Anterior cingulate cortex (tissue), 58 donors: ENCODE measurements around the gene VRK1.
"Not testable (repeated sequence)": the region's sequence is repeated elsewhere in the genome, so short reads cannot be mapped to it uniquely, and the experiment has no call there.

ENCODE experiments used
- DNase-seq, 58 donors: peaks; one replicate each; lab custom pipeline; 2025; lab: John Stamatoyannopoulos, UW

The VRK1 gene

DNA sequence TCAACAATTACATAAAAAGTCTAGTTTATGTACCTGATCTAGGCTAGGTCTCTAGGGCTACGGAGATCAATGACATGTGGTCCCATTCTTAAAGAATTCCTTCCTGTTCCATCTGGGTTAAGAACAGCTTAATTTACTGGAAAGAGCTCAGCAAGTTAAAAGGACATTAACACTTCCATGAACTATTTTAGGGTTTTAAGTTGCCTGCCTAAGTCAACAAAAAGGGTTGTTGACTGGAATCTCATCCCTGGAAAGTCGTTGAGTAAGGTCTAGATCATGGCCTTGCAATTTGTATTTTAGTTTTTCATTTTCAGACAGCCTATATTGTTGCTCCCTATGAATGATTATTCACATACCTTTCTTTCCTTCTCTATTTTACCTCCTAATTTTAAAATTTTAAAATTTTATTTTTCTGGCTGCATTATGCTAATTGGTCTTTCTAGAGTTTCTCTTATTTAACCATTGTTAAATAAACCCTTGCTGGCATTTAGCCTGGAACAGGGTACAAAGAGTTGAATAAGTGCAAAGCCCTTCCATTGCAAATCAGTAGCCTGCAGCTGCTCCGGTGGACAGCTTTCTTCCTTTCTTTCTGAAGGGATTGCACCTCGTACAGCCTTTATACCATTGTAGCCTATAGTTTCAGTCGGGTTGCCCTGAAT is 66.3 kb downstream of the VRK1 start:
- DNase-seq, result no peak

DNA sequence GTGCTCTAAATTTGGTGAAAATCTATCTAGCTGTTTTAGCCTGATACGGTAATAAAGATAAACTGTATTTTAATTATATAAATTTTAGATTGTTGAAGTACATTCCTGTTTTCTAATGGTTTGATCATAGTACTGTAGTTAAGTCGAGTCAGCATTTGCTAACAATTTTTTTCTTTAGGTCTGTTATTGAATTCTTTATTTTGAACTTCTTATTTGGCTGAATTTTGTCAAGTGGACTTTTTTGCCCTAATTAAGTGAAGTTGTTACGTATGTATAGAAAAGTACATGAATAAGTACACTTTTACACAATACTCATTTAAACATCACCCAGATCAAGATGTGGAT is 66.8 kb downstream of the VRK1 start:
- no peak for DNase-seq

DNA sequence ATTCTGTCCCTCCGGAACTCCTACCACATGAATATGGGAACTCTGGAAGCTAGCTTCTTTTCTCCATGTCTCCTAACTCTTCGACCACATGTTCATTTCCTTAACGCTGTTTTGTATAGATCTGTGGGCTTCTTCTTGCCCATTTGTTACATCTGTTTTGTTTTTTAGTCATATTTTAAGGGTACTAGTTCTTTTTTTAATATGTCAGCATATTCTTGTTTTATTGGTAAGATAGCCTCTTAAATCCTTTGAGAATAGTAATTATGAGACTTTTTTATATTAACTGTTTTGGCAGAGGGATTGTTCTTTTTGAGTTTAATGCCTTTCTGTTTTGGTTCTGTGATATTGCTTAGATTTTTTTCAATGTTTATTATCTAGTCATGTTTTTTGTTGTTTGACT is 70.5 kb downstream of the VRK1 start:
- DNase-seq, result no peak

DNA sequence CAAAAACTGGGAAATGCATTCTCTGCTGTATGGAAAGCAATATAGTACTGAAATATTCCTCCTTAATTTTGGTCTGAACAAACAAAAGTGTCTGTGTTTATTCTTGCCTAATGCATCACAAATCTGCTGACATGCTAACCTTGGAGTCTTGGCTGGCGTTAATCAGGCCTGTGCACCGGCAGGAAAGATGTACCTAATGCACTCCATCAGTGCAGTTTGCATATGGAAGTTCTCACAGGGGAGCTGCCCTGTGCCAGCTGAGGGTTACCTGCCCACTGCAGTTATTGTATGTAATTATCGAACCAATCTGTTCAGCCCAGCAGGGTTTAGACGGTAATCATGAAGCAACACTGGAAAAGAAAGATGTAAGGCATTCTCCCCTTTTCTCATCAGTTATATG is 76.9 kb downstream of the VRK1 start:
- DNase-seq, result no peak

DNA sequence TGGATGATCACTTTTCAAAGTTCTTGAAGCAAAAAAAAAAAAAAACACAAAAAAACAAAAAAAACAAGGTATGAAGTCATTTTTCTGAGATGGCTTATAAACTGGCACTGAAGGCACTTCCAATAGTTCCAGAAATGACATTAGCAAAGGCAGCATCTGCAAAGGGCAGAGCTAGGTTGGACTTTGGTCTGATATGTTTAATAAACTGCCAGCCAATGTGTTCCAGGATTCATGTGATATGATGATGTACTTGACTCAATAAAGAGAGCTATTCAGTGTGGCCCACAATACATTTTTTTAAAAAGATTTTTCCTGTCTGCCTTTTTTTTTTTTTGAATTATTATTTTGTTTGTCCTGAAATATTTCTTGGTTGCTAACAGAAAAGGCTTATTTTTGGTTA is 79.6 kb downstream of the VRK1 start:
- no peak for DNase-seq

DNA sequence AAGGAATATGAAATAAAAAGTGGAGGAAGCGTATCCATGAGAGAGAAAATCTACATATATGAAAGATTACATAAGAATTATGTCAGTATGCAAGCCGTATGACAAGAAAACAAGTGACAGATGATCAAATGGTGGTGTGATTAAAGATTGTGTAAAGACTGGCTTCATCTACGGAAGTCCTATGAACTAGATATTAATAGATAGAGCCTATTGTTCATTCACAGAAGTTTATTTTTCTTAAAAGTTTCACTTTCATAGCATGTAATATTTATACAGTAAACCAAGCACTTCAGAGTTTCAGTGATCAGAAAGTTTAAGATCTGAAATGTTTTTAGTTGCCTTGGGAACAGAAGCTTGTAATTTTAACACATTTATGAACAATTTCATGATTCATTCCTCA is 84.5 kb downstream of the VRK1 start:
- DNase-seq, result no peak

DNA sequence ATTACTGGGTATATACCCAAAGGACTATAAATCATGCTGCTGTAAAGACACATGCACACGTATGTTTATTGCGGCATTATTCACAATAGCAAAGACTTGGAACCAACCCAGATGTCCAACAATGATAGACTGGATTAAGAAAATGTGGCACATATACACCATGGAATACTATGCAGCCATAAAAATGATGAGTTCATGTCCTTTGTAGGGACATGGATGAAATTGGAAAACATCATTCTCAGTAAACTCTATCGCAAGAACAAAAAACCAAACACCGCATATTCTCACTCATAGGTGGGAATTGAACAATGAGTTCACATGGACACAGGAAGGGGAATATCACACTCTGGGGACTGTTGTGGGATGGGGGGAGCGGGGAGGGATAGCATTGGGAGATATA is 86.8 kb downstream of the VRK1 start:
- DNase-seq, result not testable (repeated sequence)

DNA sequence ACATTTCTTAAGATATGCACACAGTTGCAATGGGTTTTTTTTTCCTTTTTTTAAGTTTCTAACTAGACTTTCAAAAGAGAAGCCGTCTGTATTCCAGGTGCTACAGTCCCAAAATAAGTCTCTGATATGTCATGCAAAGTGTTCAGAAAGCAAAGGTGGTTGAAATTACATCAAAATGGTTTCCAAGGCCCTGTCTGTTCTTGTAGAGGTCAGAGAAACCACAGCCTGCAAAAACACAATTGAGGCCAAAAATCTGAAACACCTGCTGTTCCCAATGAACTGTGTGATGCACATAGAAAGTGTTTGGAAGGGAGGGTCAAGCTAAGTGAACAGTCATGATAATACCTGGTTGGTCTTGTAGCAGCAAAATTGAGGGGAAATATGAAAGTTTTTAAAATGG is 91.0 kb downstream of the VRK1 start:
- no peak for DNase-seq

DNA sequence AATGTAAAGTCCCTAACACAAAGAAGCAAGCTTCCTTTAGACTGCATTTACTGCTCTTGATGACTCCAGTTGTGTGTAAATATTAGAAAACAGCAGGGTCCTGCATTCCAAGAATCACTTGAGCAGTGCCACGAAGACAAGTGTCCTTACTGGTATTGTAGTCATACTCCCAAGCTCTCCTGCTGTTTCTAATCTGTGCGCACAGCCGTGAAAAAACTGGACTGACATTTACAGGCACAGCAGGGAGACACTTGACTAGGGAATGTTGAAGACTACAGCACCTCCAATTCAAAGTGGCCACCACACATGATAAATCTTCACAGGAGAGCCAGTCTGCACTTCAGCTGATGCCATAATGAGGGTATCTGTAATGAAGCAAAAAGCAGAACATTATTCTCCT is 91.4 kb downstream of the VRK1 start:
- DNase-seq, result no peak

DNA sequence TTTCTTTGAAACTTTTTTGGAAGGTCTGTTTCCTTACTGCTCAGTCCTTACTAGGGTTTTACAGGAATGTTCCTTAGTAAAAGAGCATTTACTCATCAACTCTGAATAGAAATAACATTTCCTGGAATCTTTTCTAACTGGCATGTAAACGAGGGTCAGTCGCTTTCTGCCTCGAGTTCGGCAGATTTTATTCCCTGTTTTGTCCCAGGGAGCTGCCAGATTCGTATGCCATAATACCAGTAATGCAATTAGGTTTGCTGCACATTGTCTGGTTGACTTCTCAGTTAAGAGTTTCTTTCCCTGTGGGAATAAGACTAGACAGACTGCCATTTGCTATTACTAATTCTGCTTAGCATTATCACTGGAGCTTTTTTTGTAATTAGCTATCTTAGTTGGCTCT is 91.9 kb downstream of the VRK1 start:
- DNase-seq, result no peak

DNA sequence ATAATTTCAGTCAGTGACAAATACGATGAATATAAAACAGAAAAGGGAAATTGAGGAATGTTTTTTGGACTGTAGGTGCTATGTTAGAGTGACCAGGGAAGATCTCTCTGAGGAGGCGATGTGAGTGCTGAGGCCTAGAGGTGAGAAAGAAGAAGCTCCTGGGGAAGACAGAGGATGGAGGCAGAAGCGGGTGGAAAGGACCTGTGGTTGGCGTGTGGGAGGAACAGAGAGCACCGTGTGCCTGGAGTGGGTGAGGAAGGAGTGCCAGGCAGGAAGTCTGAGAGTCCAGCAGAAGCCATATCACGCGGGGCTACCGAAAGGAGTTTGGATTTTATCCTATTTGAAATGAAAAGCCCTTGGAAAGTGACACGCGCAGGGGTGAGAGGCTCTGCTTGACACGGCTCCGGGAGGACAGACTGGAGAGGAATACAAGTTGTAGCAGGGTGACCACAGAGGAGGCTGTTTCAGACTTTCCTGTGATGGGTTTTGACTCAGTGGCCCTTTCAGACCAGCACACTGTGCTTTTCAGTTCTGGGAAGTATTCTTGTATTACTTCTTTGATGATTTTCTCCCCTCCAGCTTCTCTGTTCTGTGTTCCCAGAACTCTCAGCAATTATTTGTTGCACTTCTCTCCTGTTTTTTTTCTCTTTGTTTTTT is 96.9 kb downstream of the VRK1 start:
- DNase-seq, result no peak

DNA sequence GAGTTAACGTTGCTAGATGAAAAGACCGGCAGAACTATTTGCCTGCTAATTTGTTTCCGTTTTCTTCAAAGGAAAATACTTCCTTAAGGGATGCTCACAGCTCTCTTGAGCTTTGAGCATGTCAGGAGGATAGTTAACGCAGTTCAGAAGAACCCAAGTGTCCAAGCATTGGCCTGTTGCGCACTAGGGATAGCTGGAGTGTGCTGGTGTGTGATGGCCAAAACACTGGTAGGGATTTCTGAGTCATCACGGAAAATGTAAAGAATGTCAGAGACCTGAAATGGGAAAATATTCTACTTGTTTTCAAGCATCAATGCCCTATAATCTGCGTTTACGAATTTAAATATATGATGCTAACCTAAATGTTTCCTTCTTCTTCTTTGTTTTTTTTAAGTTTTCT is 97.8 kb downstream of the VRK1 start:
- no peak for DNase-seq

DNA sequence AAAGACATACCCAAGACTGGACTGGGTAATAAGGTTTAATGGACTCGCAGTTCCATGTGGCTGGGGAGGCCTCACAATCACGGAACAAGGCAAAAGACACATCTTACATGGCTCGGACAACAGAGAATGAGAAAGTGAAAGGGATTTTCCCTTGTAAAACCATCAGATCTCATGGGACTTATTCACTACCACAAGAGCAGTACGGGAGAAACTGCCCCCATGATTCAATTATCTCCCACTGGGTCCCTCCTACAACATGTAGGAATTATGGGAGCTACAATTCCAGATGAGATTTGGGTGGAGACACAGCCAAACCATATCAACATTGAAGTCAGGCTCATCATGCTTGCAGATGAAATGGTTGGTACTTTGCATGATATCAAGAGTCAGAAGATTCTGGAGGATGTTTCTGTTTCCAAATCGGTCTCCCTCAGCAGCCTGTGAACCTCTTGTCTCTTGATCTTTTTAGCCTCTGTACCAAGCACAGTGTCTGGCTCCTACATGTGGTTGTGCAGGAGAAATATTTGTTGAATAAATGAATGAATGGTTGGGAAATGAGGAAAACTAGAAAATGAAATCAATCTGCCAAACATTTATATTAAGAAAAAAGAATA is 98.6 kb downstream of the VRK1 start:
- DNase-seq, result no peak

DNA sequence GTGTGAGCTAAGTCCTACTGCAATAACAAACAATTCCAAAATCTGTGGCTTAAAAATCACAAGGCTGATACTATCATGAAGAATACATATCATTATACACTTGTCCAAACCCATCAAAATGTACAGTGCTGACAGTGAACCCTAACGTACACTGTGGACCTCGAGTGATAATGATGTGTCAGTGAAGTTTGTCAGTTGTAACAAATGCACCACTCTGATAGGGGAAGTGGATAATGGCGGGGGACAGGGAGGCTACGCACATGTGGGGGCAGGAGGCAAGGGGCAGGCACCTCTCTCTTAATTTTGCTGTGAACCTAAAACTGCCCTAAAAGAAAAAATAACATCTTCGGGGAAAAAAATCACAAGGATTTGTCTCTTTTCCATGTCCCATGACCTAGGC is 100.0 kb downstream of the VRK1 start:
- no peak for DNase-seq

DNA sequence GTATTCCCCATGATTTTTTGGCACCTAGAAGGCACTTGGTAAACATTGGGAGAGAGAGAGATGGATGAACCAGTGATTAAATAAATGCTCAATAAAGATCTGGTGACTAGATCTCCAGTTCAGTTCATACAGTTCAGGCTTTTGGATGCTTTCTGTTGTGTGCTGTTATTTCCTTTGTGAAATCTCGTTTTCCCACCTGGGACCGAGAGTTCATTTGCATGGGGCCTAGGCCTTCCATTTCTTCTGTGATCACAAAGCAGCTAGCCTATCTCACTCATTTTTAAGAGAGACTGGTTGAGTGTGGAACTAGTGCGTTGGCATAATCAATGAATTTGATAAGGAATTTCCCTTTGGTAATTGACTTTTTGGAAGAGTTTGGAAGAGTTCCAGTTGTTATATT is 104.0 kb downstream of the VRK1 start:
- no peak for DNase-seq

DNA sequence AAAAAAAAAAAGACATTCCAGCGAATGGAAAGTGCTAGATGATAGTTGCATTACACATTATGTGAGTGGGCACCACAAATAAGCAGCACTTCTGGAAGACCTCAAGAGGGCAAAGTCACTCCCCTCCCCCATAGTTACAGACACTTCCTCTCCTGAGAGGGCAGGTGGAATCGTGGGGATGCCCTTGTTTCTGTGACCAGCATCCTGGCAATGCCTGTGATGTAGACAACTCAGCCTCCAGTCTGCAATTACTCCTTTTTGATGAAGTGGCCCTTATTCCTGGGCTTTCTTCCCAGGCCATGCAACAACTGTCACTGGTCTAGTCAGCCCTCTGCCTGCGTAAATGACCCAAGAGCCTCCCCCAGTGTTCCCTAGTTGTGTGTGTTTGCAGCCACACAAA is 104.8 kb downstream of the VRK1 start:
- no peak for DNase-seq

DNA sequence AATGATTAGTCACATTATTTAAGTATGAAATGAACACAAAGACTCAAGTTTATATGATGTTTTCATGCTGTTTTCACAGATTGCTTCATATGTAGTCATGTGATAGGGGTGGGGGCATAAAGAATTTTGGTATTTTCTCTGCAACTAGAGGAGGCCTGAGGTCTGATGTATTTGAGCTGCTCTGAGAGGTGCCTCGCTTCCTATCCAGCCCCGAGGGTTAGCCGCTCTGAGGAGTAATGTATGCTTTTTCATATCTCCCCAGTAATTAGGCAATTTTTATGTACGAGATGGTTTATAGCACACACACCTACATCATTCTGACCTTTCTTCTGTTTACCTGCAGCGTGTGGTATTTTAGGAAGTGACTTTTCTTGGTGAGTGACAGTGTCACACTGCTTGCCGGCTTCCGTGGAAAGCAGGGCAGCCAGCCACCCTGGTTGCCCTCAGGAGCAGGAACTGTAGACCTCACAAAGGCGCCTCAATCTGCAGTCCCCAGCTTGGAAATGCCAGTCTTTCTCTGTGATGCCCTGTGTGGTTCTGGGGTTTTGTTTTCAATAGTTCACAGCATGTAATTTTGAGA is 106.4 kb downstream of the VRK1 start:
- DNase-seq, result no peak

DNA sequence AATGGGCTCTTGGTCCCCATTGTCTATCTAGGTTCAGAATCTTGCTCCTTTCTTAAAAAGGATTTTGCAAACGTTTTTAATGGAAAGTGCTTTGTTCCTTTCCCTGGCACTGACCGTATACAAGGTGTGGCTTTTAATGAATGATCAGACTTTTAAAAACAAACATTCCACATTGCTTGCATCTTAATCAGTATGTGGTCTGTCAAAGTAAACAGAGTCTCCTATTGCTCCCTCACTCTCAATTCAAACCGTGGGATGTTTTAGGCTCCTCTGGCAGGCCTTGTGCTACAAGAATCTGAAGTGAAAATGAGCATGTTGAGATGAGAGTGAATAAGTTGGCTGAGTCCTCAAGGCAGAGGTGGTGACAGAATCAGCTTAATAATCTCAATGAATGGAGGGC is 107.0 kb downstream of the VRK1 start:
- DNase-seq, result no peak

DNA sequence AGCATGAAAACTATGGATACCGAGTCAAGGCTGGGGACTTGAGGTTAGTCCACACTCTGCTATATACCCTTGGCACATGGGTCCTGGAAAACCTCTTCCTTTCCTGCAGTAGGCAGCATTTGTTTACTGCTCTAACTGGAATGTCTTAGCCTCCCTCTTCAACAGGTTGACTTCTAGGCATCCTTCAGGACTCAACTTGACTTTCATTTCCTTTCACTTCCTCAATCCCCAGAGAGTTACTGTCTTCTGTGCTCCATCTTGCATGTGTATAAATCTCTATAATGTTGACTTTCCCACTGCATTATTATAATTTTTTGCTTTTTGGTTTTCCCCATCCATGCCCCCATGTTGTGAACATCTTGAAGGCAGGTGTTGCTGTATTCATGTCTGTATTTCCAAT is 107.9 kb downstream of the VRK1 start:
- DNase-seq, result no peak

DNA sequence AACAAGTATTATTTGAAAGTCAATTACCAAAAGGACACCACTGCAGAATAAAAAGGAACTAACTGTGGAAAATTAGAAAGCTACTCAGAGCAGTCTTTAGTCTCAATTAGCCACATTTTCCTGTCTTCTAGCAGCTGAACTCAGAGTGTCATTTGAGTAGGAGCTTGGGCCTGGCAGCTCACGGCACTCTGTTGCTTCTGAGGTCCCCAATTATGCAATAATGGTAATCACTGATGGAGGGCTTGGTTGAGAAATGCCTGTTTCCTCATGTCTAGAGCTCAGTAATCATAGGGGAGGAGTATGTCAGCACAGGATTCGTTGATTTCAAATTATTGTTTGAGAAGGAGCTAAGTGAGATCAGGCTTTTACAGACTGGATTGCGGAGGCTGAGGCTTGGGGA is 108.6 kb downstream of the VRK1 start:
- DNase-seq, result no peak

DNA sequence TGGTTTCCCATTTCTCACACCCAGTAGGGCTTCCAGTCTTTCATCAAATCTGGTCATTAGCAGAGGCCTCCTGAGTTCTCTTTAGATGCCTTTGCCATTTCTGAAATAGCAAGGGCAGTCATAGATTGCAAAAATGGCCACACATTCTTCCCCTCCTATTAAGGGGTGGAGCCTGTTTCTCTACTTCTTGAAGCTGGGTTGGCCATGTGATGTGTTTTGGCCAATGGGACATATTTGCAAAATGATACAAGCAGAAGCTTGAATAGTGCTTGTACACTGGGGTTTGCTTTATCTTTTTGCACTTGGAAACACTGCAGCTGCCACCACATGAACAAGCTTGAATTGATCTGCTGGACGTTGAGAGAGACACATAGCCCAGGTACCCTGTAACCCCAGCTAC is 109.3 kb downstream of the VRK1 start:
- no peak for DNase-seq

DNA sequence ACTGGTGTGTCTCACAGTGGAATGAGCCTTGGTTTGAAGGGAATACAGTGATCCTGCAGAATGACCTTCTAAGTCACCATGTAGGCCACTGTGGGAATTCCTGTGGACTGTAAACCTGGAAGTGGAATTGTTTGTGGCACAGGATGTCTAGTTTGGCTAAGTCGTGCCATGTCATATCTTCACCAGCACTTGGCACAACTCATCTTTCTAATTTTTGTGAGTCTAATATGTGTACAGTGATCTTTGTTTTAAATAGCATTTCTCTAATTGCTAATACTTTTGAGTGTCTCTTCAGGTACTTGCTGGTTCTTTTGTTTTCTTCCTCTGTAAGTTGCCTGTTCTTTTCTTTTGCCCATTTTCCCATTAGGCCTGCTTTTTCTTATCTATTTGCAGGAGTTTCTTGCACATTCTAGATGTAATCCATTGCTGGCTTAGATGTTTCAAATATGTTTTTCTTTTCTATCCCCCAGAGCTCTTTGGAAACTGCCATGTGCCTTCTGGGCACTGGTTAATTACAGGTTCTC is 112.7 kb downstream of the VRK1 start:
- no peak for DNase-seq
